RWPE2 (cell line): ENCODE results near the gene NBPF3.

Experiments used
- ATAC-seq: fragments of 200-7000 bp; cut with Tn5 transposase; 3 replicates; pipeline ENCODE4 v1.9.1; 2021; ENCODE audit warnings: low read depth
- DNase-seq: peaks from one replicate; pipeline ENCODE4 v3.0.0-alpha.2; 2020; ENCODE audit warnings: low spot score
- H3K27ac ChIP-seq: fragments of 450-650 bp; 2 replicates; pipeline ENCODE4 v1.5.1; 2017; ENCODE audit warnings: mild to moderate bottlenecking; ENCODE audit not compliant: poor library complexity, severe bottlenecking
- H3K27me3 ChIP-seq: fragments of 250-450 bp; sonication (Bioruptor Pico); 2 replicates; pipeline ENCODE4 v1.5.1; 2021; ENCODE audit warnings: mild to moderate bottlenecking, moderate library complexity; ENCODE audit not compliant: insufficient read depth, poor library complexity, severe bottlenecking
- H3K36me3 ChIP-seq: fragments of 250-450 bp; sonication (Bioruptor Pico); 2 replicates; pipeline ENCODE4 v1.5.1; 2020; ENCODE audit warnings: low read depth, mild to moderate bottlenecking, moderate library complexity
- H3K4me1 ChIP-seq: fragments of 250-450 bp; sonication (Bioruptor Pico); 2 replicates; pipeline ENCODE4 v1.5.1; 2021; ENCODE audit warnings: mild to moderate bottlenecking, moderate library complexity; ENCODE audit not compliant: insufficient read depth, poor library complexity, severe bottlenecking
- H3K4me3 ChIP-seq: fragments of 250-450 bp; sonication (Bioruptor Pico); 2 replicates; pipeline ENCODE4 v1.5.1; 2021; ENCODE audit warnings: mild to moderate bottlenecking, moderate library complexity; ENCODE audit not compliant: severe bottlenecking
- H3K9me3 ChIP-seq: fragments of 250-450 bp; sonication (Bioruptor Pico); 2 replicates; pipeline ENCODE4 v1.5.1; 2021; ENCODE audit warnings: mild to moderate bottlenecking, moderate library complexity; ENCODE audit not compliant: severe bottlenecking
- TF ChIP-seq, protein P1 (sequence below): fragments of 450-650 bp; IDR thresholded peaks from one replicate; pipeline ENCODE4 v1.5.1; 2017; ENCODE audit warnings: mild to moderate bottlenecking, moderate library complexity; ENCODE audit not compliant: poor library complexity, severe bottlenecking

Gene NBPF3

DNA sequence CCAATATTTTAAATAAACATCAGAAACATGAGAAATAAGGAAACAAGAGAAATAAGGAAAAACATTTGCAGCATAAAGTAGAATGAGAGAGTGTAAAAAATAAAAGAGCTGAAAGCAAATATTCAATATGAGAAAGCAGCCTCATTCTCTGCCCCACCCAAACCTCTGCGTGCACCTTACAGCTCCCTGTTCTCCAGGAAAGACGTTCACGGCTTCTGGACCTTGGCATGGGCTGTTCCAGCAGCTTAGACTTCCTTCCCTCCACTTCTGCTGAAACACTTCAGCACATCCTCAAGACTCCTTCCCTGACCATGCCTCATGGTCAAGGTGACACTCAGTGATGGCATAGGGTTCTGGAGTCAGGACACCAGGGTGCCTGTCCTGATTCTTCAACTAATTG is 92.6 kb downstream of the NBPF3 start:
- Histone ChIP-seq H3K36me3 (no peaks in the 10 kb centered on the region), H3K4me3 (no peak overlapping the region), H3K27ac (no peak overlapping the region), H3K27me3 (no peaks in the 10 kb centered on the region), H3K9me3 (no peaks in the 10 kb centered on the region), H3K4me1 (no peaks in the 10 kb centered on the region)
- TF ChIP-seq, protein P1, sequence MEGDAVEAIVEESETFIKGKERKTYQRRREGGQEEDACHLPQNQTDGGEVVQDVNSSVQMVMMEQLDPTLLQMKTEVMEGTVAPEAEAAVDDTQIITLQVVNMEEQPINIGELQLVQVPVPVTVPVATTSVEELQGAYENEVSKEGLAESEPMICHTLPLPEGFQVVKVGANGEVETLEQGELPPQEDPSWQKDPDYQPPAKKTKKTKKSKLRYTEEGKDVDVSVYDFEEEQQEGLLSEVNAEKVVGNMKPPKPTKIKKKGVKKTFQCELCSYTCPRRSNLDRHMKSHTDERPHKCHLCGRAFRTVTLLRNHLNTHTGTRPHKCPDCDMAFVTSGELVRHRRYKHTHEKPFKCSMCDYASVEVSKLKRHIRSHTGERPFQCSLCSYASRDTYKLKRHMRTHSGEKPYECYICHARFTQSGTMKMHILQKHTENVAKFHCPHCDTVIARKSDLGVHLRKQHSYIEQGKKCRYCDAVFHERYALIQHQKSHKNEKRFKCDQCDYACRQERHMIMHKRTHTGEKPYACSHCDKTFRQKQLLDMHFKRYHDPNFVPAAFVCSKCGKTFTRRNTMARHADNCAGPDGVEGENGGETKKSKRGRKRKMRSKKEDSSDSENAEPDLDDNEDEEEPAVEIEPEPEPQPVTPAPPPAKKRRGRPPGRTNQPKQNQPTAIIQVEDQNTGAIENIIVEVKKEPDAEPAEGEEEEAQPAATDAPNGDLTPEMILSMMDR = no peak
- ATAC-seq (no peak), DNase-seq (no peak)

DNA sequence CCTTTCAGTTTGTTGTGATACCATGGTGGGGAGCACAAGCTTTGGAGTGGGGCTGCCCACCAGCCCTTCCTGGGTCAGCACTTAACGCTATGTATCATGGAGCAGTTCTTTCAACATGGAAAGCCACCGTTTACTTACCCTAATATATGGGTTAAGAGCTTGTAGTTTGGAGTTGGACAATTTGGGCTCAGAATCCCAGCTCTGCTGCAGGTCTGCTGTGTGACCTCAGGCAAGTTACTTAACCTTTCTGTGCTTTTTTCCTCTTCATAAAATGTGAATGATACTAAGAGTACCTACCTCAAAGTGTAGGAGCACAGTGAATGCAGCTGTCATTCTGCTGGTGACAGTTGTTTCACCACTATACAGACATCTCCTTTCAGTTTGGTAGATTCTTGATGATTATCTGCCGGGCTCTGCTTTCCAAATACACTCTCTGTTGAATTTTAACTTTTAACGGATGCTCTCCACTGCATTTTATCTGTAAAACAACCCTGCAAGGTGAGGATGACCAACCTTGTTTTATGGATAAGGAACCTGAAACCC is 93.1 kb downstream of the NBPF3 start:
- no peaks in the 10 kb centered on the region for H3K36me3 ChIP-seq
- no peak for DNase-seq
- H3K4me1 ChIP-seq = no peaks in the 10 kb centered on the region
- H3K9me3 ChIP-seq = no peaks in the 10 kb centered on the region
- ATAC-seq = no peak
- no peak overlapping the region for H3K27ac ChIP-seq
- TF ChIP-seq, protein P1 = no peak
- no peak overlapping the region for H3K4me3 ChIP-seq
- H3K27me3 ChIP-seq = no peaks in the 10 kb centered on the region

DNA sequence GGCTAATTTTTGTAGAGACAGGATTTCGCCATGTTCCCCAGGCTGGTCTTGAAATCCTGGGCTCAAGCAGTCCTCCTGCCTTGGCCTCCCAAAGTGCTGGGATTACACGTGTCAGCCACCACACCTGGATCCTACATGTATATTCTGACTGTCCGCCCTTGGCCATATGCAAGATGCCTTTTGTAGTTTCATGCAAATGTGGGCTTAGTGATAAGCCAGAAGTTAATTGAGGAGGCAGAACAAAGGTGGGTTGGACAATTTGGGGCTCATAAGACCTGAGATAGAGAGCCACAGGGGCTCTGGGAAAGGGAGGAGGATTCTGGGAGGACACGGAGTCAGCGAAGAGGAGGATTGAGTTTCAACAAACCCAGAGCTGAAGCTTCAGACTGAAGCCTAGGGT is 94.2 kb downstream of the NBPF3 start:
- H3K4me3 ChIP-seq = no peak overlapping the region
- no peaks in the 10 kb centered on the region for H3K36me3 ChIP-seq
- DNase-seq (no peak), ATAC-seq (no peak)
- no peaks in the 10 kb centered on the region for H3K9me3 ChIP-seq
- TF ChIP-seq, protein P1 = no peak
- no peak overlapping the region for H3K27ac ChIP-seq
- H3K4me1 ChIP-seq = no peaks in the 10 kb centered on the region
- H3K27me3 ChIP-seq = no peaks in the 10 kb centered on the region
